ENCODE data around the gene IL36RN. TPM values are rescaled to one million over a fixed set of nuclear protein-coding genes. Genes with fewer than 3 reads are reported as not detected.

Gene IL36RN
- total RNA-seq, 1 experiment from 2014 or later = not detected

- Histone ChIP-seq H3K4me3 (ENCODE audit: low read depth, low read length) (no peak overlapping the region), H3K36me3 (ENCODE audit: control insufficient read depth, insufficient read depth, low read length) (no peaks in the 10 kb centered on the region), H3K9me3 (no peaks in the 10 kb centered on the region), H3K27me3 (replicated peaks; ENCODE audit: control insufficient read depth, insufficient read depth, low read length) (no peaks in the 10 kb centered on the region), H3K4me1 (no peaks in the 10 kb centered on the region)
- BruUV-seq (replicated peaks) = no TSS peak
- POLR2A ChIA-PET = no interaction called here
- Mint-ChIP-seq H3K4me3 (ENCODE audit: unreplicated experiment) (no peak overlapping the region), H3K36me3 (ENCODE audit: insufficient read depth, unreplicated experiment) (no peaks in the 10 kb centered on the region), H3K9me3 (ENCODE audit: unreplicated experiment) (no peaks in the 10 kb centered on the region), H3K27ac (ENCODE audit: unreplicated experiment) (no peak overlapping the region), H3K4me1 (ENCODE audit: low read depth, unreplicated experiment) (peaks cover 7% of the 10 kb centered on the region), H3K27me3 (ENCODE audit: insufficient read depth, unreplicated experiment) (no peaks in the 10 kb centered on the region)
- CTCF ChIA-PET = interaction anchor here (0.9 kb wide), 1 partner anchor 45 kb away, joined by 3 read pairs; no protein-coding TSS in a partner anchor
- intact Hi-C loops (cut with micrococcal nuclease; ENCODE audit: unreplicated experiment) = no loop called here
- no peak for TF ChIP-seq CTCF (IDR thresholded peaks at IDR 0.05; ENCODE audit: insufficient read depth in 1 of 2, low read depth in 1 of 2, low read length in 1 of 2, severe bottlenecking in 1 of 2, unreplicated experiment in 1 of 2)
- no peak for DNase-seq
Observed at GRCh38 chr2:113111121-113111520, 52.1 kb downstream of the IL36RN start.

DNA sequence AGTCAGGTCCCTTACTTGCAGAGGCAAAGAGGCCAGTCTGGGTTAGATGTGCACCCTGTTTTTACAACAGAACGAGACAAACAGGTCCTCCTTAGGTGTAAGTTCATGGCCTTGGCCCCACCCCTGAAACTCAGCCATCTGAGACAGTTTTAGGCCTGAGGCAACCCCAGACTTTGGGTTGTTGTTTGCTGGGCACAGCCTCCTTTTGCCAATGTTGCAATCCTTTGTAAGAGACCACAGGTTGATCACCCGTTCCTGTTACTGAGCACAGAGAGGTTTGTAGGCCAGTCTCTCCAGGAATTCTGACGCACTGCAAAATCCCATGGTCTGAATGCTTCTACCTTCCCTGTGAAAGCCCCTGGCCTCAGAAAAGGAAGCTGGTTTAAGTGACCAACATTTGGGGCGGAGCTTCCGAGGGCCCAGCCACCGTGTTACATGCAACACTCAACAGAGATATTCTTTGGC lies 52.9 kb downstream of the IL36RN start:
- no TSS peak for BruUV-seq (replicated peaks)
- no peak overlapping the region for H3K27ac Mint-ChIP-seq (ENCODE audit: unreplicated experiment)
- no peaks in the 10 kb centered on the region for H3K27me3 Mint-ChIP-seq (ENCODE audit: insufficient read depth, unreplicated experiment)
- TF ChIP-seq CTCF (IDR thresholded peaks at IDR 0.05; ENCODE audit: insufficient read depth in 1 of 2, low read depth in 1 of 2, low read length in 1 of 2, severe bottlenecking in 1 of 2, unreplicated experiment in 1 of 2) = no peak
- no peaks in the 10 kb centered on the region for H3K9me3 Mint-ChIP-seq (ENCODE audit: unreplicated experiment)
- H3K27me3 ChIP-seq (replicated peaks; ENCODE audit: control insufficient read depth, insufficient read depth, low read length) = no peaks in the 10 kb centered on the region
- H3K4me3 Mint-ChIP-seq (ENCODE audit: unreplicated experiment) = no peak overlapping the region
- no peak for DNase-seq
- H3K36me3 ChIP-seq (ENCODE audit: control insufficient read depth, insufficient read depth, low read length) = no peaks in the 10 kb centered on the region
- no peak overlapping the region for H3K4me3 ChIP-seq (ENCODE audit: low read depth, low read length)
- CTCF ChIA-PET = interaction anchor here (0.6 to 0.9 kb wide), 2 partner anchors 44 to 93 kb away, joined by 3 to 5 read pairs; no protein-coding TSS in a partner anchor
- intact Hi-C loops (cut with micrococcal nuclease; ENCODE audit: unreplicated experiment) = no loop called here
- POLR2A ChIA-PET = no interaction called here
- no peaks in the 10 kb centered on the region for H3K4me1 ChIP-seq
- H3K9me3 ChIP-seq = no peaks in the 10 kb centered on the region
- no peaks in the 10 kb centered on the region for H3K36me3 Mint-ChIP-seq (ENCODE audit: insufficient read depth, unreplicated experiment)
- peaks cover 7% of the 10 kb centered on the region for H3K4me1 Mint-ChIP-seq (ENCODE audit: low read depth, unreplicated experiment)

DNA sequence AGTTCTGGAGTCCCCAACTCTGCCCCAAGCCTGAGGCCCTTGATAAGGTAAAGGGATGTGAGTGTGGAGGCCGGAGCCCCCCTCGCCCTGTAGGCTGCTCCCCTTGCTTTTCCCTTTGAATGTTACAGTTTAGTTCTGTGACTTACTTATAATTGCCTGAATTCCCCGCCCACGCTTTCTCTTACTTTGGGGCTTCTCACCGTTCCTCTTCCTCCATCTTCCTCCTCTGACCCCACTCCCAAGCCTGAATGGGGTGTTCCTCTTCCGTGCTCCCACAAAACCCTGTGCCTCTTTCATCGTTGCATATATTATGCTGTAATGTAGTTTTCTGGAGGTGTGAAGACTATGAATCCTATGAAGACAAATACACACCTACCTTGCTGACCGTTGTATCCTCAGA lies 53.4 kb downstream of the IL36RN start:
- no peaks in the 10 kb centered on the region for H3K36me3 Mint-ChIP-seq (ENCODE audit: insufficient read depth, unreplicated experiment)
- no peaks in the 10 kb centered on the region for H3K27me3 Mint-ChIP-seq (ENCODE audit: insufficient read depth, unreplicated experiment)
- Histone ChIP-seq H3K36me3 (ENCODE audit: control insufficient read depth, insufficient read depth, low read length) (no peaks in the 10 kb centered on the region), H3K4me1 (no peaks in the 10 kb centered on the region), H3K9me3 (no peaks in the 10 kb centered on the region), H3K27me3 (replicated peaks; ENCODE audit: control insufficient read depth, insufficient read depth, low read length) (no peaks in the 10 kb centered on the region), H3K4me3 (ENCODE audit: low read depth, low read length) (no peak overlapping the region)
- TF ChIP-seq CTCF (IDR thresholded peaks at IDR 0.05; ENCODE audit: insufficient read depth in 1 of 2, low read depth in 1 of 2, low read length in 1 of 2, severe bottlenecking in 1 of 2, unreplicated experiment in 1 of 2) = no peak
- no peak overlapping the region for H3K27ac Mint-ChIP-seq (ENCODE audit: unreplicated experiment)
- ChIA-PET POLR2A (no interaction called here), CTCF (interaction anchor here (0.6 kb wide), 1 partner anchor 93 kb away, joined by 5 read pairs; no protein-coding TSS in a partner anchor)
- BruUV-seq (replicated peaks) = no TSS peak
- intact Hi-C loops (cut with micrococcal nuclease; ENCODE audit: unreplicated experiment) = no loop called here
- peaks cover 7% of the 10 kb centered on the region for H3K4me1 Mint-ChIP-seq (ENCODE audit: low read depth, unreplicated experiment)
- no peak overlapping the region for H3K4me3 Mint-ChIP-seq (ENCODE audit: unreplicated experiment)
- no peak for DNase-seq
- H3K9me3 Mint-ChIP-seq (ENCODE audit: unreplicated experiment) = no peaks in the 10 kb centered on the region

Data from Caco-2 (cell line).